IPS DF 6.9 (cell line): ENCODE measurements around the gene ANKRD11.

Experiments used
- DNase-seq: peaks from one replicate; pipeline ENCODE4 v3.0.0-alpha.2; 2013; ENCODE audit warnings: low read depth, low spot score
- H3K27ac ChIP-seq: one replicate; pipeline ENCODE4 v1.5.1; 2013; ENCODE audit warnings: low read length, control low read depth
- H3K27me3 ChIP-seq: 2 replicates; pipeline ENCODE4 v1.6.1; 2013; ENCODE audit warnings: mild to moderate bottlenecking, low read length; ENCODE audit not compliant: control insufficient read depth, insufficient read depth
- H3K36me3 ChIP-seq: 2 replicates; pipeline ENCODE4 v1.6.1; 2013; ENCODE audit warnings: low read length; ENCODE audit not compliant: control insufficient read depth, insufficient read depth
- H3K4me1 ChIP-seq: 2 replicates; pipeline ENCODE4 v1.6.1; 2013; ENCODE audit warnings: low read length; ENCODE audit not compliant: control insufficient read depth, insufficient read depth
- H3K4me3 ChIP-seq: 2 replicates; pipeline ENCODE4 v1.5.1; 2013; ENCODE audit warnings: mild to moderate bottlenecking, low read length
- H3K9me3 ChIP-seq: 2 replicates; pipeline ENCODE4 v1.6.1; 2013; ENCODE audit warnings: low read length, inconsistent platforms; ENCODE audit not compliant: control insufficient read depth, insufficient read depth
- WGBS: extraction: QIAGEN DNeasy Blood & Tissue Kit; methylation state at CpG from one replicate; pipeline ENCODE4 v1.1.7; 2013; ENCODE audit warnings: mixed read lengths, missing lambda C conversion rate; ENCODE audit not compliant: insufficient read length, insufficient coverage; 5-methylcytosine and 5-hydroxymethylcytosine counted together

Gene ANKRD11

DNA sequence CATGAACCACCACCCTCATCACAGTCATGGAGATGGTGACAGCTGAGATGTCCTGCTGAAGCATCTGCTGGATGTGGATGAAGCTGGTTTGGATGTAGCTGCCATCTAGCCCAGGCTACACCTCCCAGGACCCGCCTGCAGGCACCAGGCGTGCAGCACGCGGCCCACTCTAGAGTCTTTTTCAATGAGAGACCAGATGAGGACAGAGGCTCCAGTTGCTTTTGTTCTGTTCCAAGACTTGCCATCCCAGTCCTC lies 170.8 kb downstream of the ANKRD11 start:
- no CpG with 5 or more reads among the region's 4 CpGs for WGBS
- no peak for DNase-seq
- Histone ChIP-seq H3K9me3 (no peaks in the 10 kb centered on the region), H3K27me3 (no peaks in the 10 kb centered on the region), H3K27ac (no peak overlapping the region), H3K36me3 (no peaks in the 10 kb centered on the region; the same call in 1 of the 2 replicates), H3K4me1 (peaks cover 25% of the 10 kb centered on the region), H3K4me3 (no peak overlapping the region)

DNA sequence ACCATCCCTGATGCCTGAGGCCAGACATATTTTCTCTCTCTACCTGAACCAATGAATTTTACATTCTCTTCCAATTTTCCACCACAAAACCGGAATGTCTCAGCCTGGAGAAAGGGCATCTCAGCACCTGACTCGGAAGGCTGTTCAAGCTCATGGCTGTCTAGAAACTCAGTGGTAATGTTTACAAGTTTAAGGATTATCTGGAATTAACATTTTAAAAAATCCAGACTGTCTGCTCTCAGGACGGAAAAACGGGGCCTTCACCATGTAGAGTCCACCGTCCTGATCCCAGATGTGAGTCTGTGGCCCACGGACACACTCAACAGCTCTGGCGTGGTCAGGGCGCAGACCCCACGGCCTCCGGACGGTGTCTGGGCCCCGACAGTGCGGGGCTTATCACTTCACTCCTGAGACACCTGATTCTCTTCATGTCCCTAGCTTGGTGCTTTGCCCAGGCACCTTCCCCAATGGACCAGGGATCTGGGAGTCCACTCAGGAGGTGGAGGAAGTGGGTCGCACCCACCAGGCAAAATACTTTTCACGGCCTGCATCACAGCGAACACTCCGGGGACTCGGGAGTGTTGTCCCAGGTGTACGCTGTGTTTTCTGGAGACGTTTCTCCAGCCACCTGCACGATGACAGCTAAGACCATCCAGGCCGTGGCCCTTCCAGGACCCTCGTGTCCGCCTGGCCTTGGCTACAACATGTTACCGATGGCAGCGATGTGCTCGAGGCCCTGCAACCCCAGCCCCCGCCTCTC lies 171.3 kb downstream of the ANKRD11 start:
- no peak overlapping the region for H3K4me3 ChIP-seq
- H3K36me3 ChIP-seq: no peaks in the 10 kb centered on the region; the same call in 1 of the 2 replicates
- DNase-seq: no peak
- no peaks in the 10 kb centered on the region for H3K27me3 ChIP-seq
- H3K4me1 ChIP-seq: peaks cover 24% of the 10 kb centered on the region
- no peak overlapping the region for H3K27ac ChIP-seq
- WGBS: no CpG with 5 or more reads among the region's 28 CpGs
- H3K9me3 ChIP-seq: no peaks in the 10 kb centered on the region

DNA sequence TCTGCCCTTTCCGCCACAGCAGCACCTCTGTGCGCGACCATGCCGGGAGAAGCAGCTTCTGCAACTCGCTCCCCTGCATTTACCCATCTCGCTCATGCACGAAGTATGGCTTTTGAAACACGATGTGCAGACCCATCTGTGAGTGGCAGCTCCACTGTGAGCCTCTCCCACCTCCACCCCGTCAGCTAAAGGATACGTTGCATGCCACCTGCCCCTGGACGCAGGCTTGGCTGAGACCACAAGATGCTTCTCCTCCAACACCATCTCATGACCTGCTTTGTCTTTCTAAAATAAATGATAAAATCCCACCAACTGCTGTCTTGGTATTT lies 172.0 kb downstream of the ANKRD11 start:
- WGBS: no CpG with 5 or more reads among the region's 11 CpGs
- Histone ChIP-seq H3K27me3 (no peaks in the 10 kb centered on the region), H3K27ac (no peak overlapping the region), H3K9me3 (no peaks in the 10 kb centered on the region), H3K4me3 (no peak overlapping the region), H3K36me3 (no peaks in the 10 kb centered on the region; the same call in 1 of the 2 replicates), H3K4me1 (peaks cover 21% of the 10 kb centered on the region)
- DNase-seq: no peak

DNA sequence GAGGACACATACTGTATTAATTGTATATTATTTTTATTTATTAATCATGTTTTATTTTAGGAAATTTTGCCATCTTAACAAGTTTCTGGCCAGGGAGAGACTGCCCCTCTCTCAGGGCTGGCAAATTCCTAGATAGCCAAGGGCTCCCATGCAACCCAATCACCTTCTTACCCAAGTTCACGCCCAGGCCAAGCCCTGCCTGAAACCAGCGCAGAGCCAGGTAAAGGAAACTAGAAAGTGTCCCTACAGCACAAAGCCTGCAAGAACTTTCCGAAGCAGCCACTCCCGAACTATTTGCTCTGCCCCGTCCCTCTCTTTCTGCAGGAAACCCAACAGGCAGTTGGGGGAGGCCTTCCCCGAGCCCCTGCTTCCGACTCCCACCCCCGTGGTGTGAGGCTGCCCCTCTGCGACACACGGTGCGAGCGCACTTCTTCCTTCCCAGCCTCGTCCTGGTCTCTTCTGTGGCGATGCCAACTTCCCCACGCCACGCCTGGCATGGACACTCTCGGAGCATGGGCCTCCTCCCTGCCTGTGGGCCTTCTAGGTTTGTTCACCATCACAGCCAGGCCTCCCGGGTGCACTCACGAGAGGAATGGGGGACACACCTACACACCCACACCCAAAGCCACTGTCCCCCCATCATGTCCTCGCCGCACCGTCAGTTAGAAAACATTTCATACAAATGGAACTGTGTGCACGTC lies 172.5 kb downstream of the ANKRD11 start:
- Histone ChIP-seq H3K27ac (no peak overlapping the region), H3K4me1 (peaks cover 18% of the 10 kb centered on the region), H3K4me3 (no peak overlapping the region), H3K36me3 (no peaks in the 10 kb centered on the region; the same call in 1 of the 2 replicates), H3K27me3 (no peaks in the 10 kb centered on the region), H3K9me3 (no peaks in the 10 kb centered on the region)
- no CpG with 5 or more reads among the region's 23 CpGs for WGBS
- no peak for DNase-seq

DNA sequence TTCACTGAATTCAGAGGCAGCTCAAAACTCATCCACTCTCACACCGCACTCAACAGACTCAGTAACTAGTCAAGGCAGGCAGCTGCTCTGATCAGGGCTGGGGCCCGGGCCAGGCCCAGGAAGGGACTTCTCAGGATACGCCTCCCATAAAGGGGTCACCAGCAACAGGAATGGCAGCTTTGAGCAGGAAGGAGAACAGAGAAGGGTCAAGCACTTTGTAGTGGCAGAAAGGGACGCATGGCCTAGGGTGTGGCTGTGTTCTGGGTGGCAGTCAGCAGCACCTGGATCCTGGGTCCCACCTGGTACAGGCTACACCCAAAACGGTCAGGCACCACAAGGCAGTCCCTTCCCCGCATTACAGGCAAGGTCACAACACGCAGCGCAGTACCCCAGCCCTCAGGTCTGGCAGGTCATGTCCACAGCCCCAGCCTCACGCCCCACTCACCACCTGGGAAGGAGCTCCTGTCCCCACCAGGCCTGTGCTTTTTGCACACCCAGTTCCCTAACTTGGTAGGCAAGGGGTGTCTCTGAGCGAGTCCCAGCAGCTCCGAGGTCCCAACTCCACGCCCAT lies 173.2 kb downstream of the ANKRD11 start:
- H3K36me3 ChIP-seq: no peaks in the 10 kb centered on the region; the same call in 1 of the 2 replicates
- no peak for DNase-seq
- no peaks in the 10 kb centered on the region for H3K27me3 ChIP-seq
- WGBS: no CpG with 5 or more reads among the region's 12 CpGs
- peaks cover 14% of the 10 kb centered on the region for H3K4me1 ChIP-seq
- H3K4me3 ChIP-seq: no peak overlapping the region
- no peak overlapping the region for H3K27ac ChIP-seq
- H3K9me3 ChIP-seq: no peaks in the 10 kb centered on the region

DNA sequence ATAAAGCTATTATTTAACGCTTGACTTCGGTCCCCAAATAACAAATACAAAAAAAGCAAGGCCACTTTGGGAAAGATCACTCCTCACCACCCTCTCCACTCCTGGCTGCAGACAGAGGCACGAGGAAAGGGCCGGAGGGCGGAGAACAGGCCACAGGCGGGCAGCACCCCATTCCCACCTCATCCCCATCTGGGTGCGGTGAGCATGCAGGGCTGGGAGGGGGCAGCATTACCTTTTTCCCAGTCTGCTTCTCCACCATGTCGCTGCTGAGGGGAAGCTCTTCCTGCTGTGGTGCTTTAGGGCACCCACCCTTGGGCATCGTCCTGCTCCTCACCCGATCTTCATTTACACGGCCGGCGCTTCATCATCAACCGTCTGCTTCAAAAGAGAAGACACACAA lies 173.7 kb downstream of the ANKRD11 start:
- Histone ChIP-seq H3K4me3 (no peak overlapping the region), H3K36me3 (no peaks in the 10 kb centered on the region; the same call in 1 of the 2 replicates), H3K27ac (no peak overlapping the region), H3K4me1 (peaks cover 12% of the 10 kb centered on the region), H3K27me3 (no peaks in the 10 kb centered on the region), H3K9me3 (no peaks in the 10 kb centered on the region)
- no peak for DNase-seq
- WGBS: no CpG with 5 or more reads among the region's 14 CpGs

DNA sequence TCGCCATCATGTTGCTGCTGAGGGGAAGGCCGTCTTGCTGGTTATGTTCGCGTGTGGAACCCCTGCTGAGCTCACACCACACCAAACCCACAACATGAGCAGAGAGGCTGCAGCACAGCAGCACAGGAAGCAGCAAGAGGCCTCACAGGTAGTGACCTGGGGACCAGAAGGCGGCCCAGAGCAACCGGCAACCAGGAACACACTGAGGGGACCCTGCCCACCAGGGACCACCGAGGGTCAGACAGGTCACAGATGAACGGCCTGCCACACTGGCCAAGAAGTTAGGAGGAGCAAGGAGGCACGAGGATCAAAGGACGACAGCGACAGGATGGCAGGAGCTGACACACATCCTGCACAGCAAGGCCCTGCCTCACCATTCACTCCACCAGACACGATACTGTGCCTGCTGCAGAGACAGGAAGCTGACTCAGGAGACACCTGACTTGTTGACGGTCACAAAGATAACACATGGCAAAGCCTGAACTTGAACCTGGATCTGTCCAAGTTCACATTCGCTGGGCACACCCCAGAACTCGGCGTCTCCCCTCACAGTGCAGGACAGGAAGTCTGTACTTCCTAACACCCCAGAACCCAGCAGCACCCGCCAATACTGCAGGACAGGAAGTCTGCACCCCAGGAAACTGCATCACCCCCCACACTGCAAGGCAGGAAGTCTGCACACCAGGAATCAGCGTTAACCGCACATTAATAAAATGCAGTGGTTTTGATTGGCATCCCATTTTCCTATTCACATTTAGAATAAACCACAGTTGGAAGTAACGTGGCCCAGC lies 174.4 kb downstream of the ANKRD11 start:
- Histone ChIP-seq H3K4me1 (peaks cover 10% of the 10 kb centered on the region), H3K9me3 (no peaks in the 10 kb centered on the region), H3K27me3 (no peaks in the 10 kb centered on the region), H3K36me3 (no peaks in the 10 kb centered on the region; the same call in 1 of the 2 replicates), H3K4me3 (no peak overlapping the region), H3K27ac (no peak overlapping the region)
- no CpG with 5 or more reads among the region's 20 CpGs for WGBS
- DNase-seq: no peak

DNA sequence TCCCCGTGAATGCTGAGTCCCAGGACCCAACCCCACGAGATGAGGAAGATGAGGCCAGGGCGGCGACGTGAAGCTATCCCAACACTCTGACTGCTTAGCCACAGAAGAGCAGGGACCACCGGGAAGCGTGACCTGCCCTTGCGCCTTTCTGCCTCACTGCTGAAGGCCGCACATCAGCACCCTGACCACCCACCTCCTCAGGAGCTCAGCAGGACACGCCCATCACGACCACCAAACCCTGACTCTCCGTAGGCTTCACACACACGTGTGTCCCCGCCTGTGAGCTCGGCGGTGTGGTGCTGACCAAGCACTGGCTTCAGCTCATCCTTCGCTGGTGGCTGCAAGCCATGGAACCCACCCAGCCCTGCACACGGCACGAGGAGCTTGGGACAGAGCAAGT lies 175.1 kb downstream of the ANKRD11 start:
- no peaks in the 10 kb centered on the region for H3K27me3 ChIP-seq
- H3K4me1 ChIP-seq: peaks cover 4% of the 10 kb centered on the region; the same call in 1 of the 2 replicates
- no peak overlapping the region for H3K27ac ChIP-seq
- no peaks in the 10 kb centered on the region for H3K9me3 ChIP-seq
- H3K36me3 ChIP-seq: no peaks in the 10 kb centered on the region; the same call in 1 of the 2 replicates
- no peak overlapping the region for H3K4me3 ChIP-seq
- DNase-seq: no peak
- WGBS: no CpG with 5 or more reads among the region's 19 CpGs

DNA sequence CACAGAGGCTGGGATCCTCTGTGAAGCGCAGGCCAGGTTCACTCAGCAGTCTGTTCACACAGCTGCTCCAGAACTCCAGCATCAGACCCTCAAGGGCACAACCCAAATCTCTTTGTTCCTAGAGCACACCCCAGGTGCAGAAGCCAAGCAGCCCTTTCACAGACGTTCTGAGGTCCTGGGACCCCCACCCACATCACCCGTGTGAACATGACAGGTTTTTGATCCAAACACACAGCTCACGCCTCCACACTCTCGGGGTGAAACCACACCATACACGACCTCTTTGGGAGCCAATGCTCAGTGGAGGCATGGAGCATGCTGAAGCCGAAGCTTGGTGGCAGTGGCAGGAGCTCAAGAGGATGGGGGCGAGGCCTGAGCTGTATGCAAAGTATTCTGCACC lies 175.5 kb downstream of the ANKRD11 start:
- no CpG with 5 or more reads among the region's 8 CpGs for WGBS
- H3K36me3 ChIP-seq: peaks cover 3% of the 10 kb centered on the region; the same call in 1 of the 2 replicates

DNA sequence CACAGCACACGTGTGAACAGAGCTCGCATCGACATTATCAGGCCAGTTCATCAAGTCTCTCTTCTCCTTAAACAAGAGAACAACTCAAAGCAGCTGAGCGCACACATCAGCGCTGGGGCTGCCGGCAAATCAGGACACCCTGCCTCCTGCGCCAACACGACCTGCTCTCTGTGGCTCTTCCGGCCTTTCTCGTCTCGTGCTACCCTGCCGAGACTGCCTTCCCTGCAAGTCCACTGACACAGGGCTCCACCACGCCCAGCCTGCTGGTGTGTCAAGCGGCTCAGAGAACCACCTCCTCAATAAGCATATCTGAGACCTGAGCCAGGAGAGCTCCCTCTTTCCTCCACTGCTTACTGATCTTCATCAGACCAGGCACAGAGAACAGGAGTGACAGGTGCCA lies 176.0 kb downstream of the ANKRD11 start:
- Histone ChIP-seq H3K27me3 (no peaks in the 10 kb centered on the region), H3K27ac (no peak overlapping the region), H3K9me3 (no peaks in the 10 kb centered on the region), H3K36me3 (peaks cover 3% of the 10 kb centered on the region; the same call in 1 of the 2 replicates), H3K4me3 (no peak overlapping the region), H3K4me1 (peaks cover 3% of the 10 kb centered on the region; the same call in 1 of the 2 replicates)
- no CpG with 5 or more reads among the region's 14 CpGs for WGBS
- DNase-seq: no peak

More for the DNA sequence above, 175.5 kb downstream of the ANKRD11 start:
- H3K27me3 ChIP-seq: no peaks in the 10 kb centered on the region
- H3K9me3 ChIP-seq: no peaks in the 10 kb centered on the region
- H3K27ac ChIP-seq: no peak overlapping the region
- no peak overlapping the region for H3K4me3 ChIP-seq
- H3K4me1 ChIP-seq: peaks cover 3% of the 10 kb centered on the region; the same call in 1 of the 2 replicates
- DNase-seq: no peak
